GM13977 (cell line): Measurements from ENCODE around the gene PGAM2.

ENCODE experiments used
- DNase-seq: peaks from one replicate; pipeline ENCODE4 v3.0.0; 2012; ENCODE audit warnings: low spot score
- CTCF ChIP-seq: IDR thresholded peaks from 2 replicates; pipeline ENCODE4 v1.5.1; 2012; ENCODE audit warnings: mild to moderate bottlenecking, control low read depth; ENCODE audit not compliant: insufficient read depth; ENCODE audit errors: extremely low read depth, missing control alignments
- in situ Hi-C: fragments of 300-500 bp; cut with MboI; formaldehyde crosslinking; loops from one replicate; pipeline ENCODE4 v1.12.0; 2022; ENCODE audit warnings: low sequenced_read_pairs, low pct_unique_long_range_greater_than_20kb, mixed read lengths, inconsistent platforms; ENCODE audit not compliant: unreplicated experiment

PGAM2 gene

GRCh38 chr7:44098092-44099068 is 33.0 kb upstream of the PGAM2 start:
- in situ Hi-C loops = no loop called here
- TF ChIP-seq CTCF = no peak

GRCh38 chr7:44097064-44097932 is 31.9 kb upstream of the PGAM2 start:
- DNase-seq = no peak
- TF ChIP-seq CTCF = no peak
- in situ Hi-C loops = no loop called here

More at GRCh38 chr7:44098092-44099068, 33.0 kb upstream of the PGAM2 start:
- no peak for DNase-seq

DNA sequence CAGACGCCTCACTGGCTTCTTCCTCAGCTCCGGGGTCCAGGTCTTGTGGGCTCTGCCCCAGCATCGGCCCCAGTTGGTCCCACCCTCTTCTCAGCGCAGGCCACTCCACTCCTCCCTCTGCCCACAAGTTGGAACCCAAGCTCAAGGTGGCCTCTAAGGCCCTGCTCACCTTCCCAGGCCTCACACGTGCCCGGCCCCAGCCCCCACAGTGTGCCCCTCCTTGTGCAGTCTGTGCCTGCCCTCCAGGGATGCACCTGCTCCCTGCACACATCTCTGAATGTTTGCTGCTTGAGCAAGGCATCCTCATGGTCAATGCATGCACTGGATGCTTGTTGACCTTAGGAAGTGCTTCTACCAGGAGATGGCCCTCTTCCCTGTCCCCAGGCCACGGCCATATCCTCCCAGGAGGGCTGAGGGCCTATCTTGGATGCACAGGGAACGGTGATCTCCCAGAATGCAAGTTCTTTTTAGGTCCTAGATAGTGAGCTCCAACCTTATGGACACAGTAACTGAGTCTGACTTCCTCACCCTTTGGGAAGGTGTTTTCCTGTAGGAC is 31.0 kb upstream of the PGAM2 start:
- no peak for DNase-seq
- no peak for TF ChIP-seq CTCF
- in situ Hi-C loops = no loop called here

- in situ Hi-C loops = no loop called here
- no peak for DNase-seq
- no peak for TF ChIP-seq CTCF
These were observed 30.4 kb upstream of the PGAM2 start for GRCh38 chr7:44095781-44096180.

GRCh38 chr7:44094883-44095592 is 29.7 kb upstream of the PGAM2 start:
- no peak for TF ChIP-seq CTCF
- no peak for DNase-seq
- in situ Hi-C loops = no loop called here

DNA sequence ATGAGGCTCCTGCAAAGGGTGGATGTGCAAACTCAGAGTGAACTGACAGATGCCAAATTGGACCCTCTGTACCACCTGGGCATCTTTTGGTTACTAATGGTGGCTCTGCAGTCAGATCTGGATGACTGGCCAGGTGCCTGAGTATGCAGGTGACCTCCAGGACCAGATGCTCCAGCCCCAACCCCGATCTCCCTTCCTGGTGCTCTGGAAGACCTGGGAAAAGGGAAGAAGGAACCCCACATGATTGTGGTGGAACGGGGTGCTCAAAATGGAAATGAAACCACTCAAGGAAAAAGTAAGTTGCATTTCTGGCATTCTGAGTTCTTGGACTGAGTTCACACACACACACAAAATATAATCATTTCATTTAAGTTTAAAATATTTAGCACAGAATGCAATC is 29.0 kb upstream of the PGAM2 start:
- DNase-seq = no peak
- in situ Hi-C loops = no loop called here
- TF ChIP-seq CTCF = no peak
